Measurements from ENCODE around the gene ACOX1.
A peak's percentile ranks its signal among the peaks of the same experiment; 100 is the strongest.

ACOX1 gene

DNA sequence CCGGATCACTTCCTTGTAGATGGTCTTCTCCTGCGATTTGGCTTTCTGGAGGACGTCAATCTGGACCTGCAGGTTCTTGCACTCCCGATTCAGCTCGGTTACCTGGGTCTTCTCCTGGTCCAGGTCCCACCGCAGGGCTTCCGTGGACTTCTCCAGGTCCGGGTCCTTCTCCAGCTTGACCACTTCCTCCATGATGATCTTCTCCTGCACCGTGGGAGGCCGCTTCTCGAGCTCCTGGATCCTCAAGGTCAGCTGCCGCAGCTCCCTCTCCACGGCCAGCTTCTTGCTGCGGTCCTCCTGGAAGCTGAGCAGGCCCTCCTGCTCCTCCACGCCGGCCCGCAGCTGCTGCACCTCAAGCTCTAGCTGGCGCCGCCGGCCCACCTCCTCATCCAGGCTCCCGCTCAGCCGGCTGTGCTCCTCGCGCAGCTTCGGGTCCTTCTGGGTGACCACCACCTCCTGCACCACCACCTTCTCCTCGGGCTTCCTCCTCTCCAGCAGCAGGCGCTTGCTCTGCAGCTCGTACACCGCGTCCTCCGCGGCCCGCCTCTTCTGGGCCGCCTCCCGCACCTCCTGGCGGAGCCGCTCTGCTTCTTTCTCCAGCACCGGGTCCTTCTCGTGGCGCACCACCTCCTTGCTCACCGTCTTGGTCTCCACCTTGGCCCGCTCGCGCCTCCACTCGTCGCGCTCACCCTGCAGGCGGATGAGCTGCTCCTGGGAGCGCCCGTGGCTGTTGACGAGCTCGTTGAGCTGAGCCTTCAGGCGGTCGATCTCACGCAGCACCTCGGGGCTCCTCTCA, 29.9 kb upstream of the ACOX1 start:
- DNase-seq (ENCODE audit: extremely low read depth in 1 of 2, low read depth in 1 of 2) = no peak

DNA sequence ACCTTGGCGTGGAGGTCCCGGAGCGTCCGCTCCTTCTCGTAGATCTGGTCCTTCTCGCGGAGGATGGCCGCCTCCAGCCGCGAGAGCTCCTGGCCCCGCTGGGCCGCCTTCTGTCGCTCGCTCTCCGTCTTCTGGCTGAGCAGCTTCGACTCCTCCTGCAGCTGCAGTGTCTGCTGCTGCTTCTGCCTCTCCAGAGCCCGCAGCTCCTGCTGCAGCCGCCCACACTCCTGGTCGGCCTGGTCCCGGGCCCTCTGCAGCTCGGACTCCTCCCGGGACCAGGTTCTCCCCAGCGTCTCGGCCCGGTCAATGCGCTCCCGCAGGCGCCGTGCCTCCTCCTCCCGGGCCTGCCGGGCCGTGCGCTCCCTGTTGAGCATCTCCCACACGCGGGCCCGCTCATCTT, 29.2 kb upstream of the ACOX1 start:
- no peak for DNase-seq (ENCODE audit: extremely low read depth in 1 of 2, low read depth in 1 of 2)

DNA sequence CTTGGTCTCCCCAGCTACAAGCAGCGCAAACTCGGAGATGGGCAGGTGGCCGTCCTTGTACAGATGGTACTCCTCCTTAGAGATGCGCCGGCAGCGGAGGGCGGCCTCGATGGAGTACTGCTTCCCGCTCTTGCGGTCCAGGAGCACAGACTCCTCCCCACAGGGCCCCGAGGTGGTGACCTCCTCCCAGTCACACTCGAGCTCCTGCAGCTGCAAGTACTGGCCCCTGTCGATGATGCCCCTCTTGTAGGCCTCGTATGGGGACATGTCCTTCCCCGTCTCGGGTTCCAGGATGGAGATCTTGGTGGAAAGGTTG, 28.8 kb upstream of the ACOX1 start:
- no peak for DNase-seq (ENCODE audit: extremely low read depth in 1 of 2, low read depth in 1 of 2)

DNA sequence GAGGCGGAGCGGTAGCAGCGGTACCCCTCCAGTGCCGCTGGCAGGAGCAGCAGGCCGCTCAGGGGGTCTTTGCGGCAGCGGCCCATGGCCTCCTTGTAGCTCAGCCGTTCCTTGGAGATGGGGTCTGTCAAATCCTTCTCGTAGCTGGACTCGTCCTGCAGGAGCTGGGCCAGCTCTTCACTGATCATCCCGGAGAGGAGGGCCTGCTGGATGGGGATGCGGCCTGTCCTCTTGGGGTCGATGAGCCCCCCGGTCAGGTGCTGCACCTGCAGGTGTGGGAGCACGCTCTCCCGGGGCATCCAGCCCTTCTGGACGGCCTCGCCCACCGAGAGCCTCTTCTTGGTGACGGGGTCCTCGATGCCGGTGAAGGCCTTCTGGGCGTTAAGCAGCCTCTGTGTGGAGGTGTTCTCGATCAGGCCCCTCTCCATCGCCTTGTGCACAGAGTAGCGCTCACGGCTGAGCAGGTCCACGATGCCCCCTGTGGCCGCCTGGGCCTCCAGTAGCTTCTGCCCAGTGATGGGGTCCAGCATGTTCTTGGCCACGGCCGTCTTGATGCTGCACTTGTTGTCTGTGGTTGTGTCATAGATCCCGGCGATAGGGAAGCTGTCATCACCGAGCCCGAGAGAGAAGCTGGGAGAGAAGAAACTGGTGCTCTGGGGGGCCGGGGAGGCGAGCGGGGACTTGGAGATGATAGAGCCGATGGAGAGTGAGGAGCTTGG, 28.3 kb upstream of the ACOX1 start:
- no peak for DNase-seq (ENCODE audit: extremely low read depth in 1 of 2, low read depth in 1 of 2)

DNA sequence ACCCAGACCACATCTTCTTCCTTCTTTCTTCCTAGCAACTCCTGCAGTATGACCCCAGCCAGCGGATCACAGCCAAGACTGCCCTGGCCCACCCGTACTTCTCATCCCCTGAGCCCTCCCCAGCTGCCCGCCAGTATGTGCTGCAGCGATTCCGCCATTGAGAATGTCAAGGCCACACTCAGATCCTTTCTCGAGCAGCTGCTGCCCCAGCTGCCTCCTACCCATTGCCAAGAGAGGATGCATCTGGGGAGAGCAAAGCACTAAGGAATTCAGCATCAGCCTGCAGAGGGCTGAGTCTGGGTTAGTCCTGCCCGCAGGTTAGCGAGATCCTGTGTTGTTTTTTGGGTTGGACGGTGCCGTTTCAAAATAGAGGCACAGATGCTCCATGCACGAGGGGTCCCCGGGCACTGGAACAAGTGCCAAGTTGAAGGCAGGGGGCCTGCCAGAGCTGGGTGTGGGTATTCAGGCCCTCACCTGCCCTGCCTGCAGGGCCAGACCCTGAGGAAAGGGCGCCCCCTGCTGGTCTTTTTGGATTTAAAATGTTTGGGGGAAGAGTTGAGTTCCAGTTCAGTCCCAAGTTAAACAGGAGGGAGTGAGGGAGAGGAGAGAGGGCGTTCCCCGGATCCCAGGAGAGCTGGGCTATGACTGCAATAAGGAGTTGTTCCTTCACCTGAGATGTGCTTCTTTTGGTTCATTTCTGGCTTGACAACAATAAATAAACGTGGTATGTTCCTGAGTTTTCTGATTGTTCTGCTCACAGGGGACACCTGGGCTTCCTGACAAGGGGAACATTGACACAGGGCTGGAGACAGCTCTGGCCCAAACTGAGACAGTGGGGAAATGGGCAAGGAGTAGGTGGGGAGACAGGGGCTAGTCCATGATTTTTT, 26.5 kb upstream of the ACOX1 start:
- DNase-seq (ENCODE audit: extremely low read depth in 1 of 2, low read depth in 1 of 2) = peak; percentile 44 to 79

DNA sequence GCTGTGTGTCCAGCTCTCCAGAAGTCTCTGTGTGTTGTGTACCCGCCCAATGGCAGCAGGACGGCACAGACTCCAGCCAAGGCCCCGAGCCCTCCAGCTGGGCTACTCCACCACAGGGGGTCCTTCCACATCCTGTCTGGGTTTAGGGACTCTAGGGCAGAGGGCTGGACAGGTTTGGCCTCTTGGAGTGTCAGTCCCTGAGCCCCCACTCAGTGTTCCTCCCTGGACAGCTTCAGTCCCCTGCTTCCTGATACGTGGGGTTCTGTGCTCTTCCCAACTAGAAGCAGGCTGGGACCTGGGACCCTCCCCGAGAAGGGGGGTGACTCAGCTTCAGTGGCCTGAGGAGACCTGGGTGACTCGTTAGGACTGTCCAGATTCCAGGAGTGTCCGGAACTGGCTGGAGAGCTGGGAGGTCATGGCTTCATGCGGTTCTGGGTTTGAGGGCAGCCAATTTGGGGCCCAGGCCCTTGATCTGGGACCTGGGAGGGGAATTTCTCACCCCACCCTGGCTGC, 25.8 kb upstream of the ACOX1 start:
- no peak for DNase-seq (ENCODE audit: extremely low read depth in 1 of 2, low read depth in 1 of 2)

DNA sequence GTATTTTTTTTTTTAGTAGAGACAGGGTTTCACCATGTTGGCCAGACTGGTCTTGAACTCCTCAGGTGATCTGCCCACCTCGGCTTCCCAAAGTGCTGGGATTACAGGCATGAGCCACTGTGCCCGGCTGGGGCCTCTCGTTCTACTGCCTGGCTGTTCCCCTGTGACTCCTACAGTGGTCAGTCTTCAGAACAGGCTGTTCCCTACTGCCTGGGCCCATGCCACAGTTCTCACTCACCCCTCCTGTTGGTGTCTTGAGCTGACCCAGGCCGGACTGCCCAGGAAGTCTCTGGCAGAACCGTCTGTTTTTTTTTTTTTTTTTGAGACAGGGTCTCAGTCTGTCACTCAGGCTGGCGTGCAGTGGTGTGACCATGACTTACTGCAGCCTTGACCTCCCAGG, 24.9 kb upstream of the ACOX1 start:
- no peak for DNase-seq (ENCODE audit: extremely low read depth in 1 of 2, low read depth in 1 of 2)

DNA sequence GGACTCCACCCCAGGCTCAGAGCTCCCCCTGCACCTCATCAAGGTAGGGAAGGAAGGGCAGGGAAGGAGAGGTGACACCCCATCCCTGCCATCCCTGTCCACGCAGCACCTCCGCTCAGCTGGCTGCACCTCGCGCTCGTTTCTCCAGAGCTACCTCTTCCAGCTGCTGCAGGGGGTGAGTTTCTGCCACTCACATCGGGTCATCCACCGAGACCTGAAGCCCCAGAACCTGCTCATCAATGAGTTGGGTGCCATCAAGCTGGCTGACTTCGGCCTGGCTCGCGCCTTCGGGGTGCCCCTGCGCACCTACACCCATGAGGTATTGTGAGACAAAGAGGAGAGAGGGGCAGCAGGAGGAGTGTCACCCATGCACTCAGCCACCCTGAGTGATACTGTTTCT, 23.1 kb upstream of the ACOX1 start:
- no peak for DNase-seq (ENCODE audit: extremely low read depth in 1 of 2, low read depth in 1 of 2)

DNA sequence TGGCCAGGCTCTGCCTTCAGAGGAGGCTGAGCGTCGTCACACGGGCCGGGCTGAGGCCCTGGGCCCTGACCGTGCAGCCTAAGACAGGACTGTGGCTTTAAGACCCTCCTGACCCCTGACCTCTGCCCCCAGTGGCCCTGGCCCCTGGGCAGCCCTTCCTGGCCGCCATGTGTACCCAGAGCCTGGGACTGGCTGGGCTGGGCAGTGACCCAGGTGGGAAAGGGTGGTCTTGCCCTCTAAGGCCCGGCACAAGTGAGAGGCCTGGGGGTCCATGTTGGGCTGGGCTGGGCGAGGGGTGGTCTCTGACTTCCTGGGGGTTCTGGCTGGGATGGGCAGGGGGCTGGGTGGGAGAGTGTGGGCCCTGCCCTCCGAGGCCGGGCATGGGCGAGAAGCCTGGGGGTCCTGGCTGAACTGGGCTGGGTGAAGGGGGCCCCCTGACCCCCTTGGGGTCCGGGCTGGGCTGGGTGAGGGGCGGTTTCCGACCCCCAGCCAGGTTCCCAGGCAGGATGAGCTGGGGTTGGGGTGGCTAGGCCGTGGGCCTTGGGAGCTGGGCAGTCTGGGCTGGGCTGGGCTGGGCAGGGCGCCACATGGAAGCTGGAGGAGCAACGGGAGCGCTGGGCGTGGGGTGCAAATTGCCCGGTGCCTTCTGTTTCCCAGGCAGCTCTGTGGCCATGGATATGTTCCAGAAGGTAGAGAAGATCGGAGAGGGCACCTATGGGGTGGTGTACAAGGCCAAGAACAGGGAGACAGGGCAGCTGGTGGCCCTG, 22.0 kb upstream of the ACOX1 start, which contains the start of gene CDK3:
TSS of gene CDK3 (plus strand) at position 101 of the 767 bp plus-strand sequence. CDS start at position 672, 571 bp downstream.
- no peak for DNase-seq (ENCODE audit: extremely low read depth in 1 of 2, low read depth in 1 of 2)

DNA sequence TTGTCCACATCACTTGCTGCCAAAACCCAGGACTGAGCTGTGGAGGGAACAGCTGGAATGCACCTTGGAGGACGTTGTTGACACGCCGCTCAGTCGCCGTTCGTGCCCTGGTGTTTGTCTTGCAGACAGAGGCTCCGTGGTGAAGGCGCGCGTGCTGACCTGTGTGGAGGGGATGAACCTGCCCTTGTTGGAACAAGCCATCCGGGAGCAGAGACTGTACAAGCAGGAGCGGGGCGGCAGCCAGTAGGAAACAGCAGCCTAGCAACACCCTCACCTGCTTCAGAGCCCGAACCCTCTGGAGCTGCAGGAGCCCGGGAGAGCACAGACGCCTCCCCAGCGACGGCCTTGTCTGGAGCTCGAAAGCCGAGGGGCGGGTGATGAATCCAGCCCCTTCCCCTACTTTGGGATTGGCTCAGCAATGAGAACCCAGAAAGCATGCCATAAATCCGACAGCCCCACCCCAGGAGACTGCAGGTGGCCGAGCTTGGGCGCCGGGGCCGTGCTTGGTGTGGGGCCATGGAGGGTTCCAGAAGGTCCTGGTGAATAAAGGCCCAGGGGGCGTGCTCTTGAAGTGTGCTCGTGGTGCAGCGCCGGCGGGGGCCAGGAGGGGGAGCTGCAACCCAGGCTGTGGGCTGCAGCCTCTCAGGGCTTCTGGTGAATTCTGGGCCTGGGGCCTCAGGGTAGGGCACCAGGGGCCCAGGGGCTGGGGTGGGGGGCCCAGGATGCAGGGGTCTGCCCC, 21.2 kb upstream of the ACOX1 start:
- peak in 1 of 2 donors; percentile 47 for DNase-seq (ENCODE audit: extremely low read depth in 1 of 2, low read depth in 1 of 2)

DNA sequence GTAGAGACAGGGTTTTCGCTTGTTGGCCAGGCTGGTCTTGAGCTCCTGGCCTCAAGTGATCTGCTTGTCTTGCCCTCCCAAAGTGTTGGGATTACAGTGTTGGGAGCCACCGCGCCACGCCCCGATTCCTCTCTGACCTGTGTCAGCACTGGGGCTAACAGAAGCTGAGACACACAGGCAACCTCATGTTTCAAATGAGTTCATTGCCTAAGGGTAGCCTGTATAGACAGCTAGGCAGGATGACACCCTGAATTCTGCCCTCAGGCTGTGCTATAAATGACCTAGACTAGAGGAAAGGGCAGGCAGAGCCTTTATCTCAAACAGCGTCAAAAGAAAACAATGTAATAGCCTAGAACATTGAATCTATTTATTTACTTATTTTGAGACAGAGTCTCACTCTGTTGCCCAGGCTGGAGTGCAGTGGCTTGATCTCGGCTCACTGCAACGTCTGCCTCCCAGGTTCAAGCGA, 19.4 kb upstream of the ACOX1 start:
- DNase-seq (ENCODE audit: extremely low read depth in 1 of 2, low read depth in 1 of 2) = no peak

DNA sequence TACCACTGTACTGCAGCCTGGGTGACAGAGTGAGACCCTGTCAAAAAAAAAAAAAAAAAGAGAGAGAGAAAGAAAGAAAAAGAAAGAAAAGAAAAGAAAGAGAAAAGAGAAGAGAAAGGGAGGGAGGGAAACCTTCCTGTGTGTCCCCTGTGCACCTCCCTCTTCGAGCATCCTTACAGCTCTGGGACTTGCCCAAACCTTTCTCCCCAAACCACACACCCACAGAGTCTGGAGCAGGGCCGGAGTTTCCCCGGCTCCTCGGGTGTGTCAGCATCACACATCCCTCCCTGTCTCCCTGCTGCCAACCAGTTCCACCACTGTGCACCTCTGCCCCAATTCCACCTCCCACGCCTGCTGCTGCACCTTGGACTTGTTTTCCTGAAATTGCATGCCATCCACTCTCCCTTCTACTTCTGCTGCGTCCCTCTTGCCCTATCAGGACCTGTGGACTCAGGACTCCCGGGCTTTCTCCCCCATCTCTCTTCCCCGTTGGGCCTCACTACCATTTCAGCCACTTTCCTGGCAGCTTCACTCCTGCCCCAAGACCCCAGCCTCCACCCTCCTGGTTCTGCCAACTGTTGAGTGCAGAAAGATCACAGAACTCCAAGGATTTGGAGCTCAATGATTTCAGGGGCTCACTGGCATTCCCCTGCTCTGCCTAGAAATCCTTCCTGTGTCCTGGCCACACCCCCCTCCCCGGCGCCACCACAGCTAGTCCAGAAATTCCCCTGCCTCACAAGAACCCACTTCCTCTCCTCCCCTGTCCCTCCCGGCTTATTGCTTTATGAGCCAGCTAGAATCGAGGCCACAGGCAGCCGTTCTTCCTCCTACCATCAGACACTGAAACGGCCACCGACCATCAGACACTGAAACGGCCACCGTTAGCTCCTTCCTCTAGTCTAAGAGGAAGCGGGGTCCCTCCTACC, 18.0 kb upstream of the ACOX1 start:
- no peak for DNase-seq (ENCODE audit: extremely low read depth in 1 of 2, low read depth in 1 of 2)

DNA sequence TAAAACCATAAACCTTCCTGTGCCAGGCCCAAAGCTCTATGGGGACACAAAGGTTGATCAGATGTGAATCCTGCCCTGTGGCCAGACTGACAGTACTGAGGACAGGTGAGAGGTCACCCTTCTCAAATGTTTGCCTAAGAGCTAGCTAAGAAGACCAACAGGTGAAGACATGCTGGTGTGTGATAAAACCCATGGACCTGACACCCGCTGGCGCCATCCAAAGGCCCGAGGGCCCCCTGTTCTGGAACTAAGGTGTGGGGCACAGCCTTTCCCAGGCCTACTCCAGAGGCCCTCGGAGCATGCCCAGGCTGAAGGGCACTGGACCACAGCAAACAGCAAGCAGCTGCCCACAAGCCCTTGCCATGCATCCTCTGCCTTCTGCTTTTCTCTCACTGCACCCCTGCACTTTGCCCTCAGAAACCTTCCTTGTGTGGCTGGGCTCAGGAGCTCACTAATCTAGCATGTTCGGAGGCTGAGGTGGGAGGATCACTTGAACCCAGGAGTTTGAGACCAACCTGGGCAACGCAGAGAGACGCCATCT, 16.5 kb upstream of the ACOX1 start:
- DNase-seq (ENCODE audit: extremely low read depth in 1 of 2, low read depth in 1 of 2) = no peak

DNA sequence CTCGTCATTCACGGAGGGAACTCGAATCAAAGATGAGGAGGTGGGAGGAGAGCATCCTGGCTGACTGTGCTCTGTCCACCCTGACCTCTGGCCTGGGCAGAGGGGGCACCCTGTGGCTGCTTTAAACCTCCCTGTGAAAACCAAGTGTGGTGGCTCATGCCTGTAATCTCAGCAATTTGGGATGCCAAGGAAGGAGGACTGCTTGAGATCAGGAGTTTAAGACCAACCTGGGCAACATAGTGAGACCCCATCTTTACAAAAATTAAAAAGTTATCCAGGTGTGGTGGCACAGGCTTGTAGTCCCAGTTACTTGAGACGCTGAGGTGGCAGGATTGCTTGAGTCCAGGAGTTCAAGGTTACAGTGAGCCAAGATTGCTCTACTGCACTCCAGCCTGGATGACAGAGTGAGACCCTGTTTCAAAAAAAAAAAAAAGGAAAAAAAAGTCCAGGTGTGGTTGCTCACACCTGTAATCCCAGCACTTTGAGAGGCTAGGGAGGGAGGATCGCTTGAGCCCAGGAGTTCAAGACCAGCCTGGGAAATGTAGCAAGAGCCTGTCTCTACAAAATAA, 15.9 kb upstream of the ACOX1 start:
- no peak for DNase-seq (ENCODE audit: extremely low read depth in 1 of 2, low read depth in 1 of 2)

DNA sequence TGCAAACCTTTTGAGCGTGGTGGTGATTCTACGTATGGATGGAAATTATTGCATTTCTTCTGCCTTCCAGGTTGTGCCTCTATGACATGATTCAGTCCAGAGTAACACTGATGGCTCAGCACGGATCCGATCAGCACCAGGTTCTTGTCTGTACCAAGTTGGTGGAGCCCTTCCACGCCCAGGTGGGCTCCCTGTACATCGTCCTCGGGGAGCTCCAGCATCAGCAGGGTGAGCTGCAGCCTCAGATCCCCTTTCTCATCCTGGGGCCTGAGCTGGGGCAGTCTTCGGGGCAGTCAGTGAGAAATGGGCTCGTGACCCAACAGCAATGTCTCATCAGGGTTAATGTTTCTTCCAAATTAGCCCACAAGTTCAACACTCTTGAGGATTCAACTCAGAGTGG, 12.4 kb upstream of the ACOX1 start:
- no peak for DNase-seq (ENCODE audit: extremely low read depth in 1 of 2, low read depth in 1 of 2)

DNA sequence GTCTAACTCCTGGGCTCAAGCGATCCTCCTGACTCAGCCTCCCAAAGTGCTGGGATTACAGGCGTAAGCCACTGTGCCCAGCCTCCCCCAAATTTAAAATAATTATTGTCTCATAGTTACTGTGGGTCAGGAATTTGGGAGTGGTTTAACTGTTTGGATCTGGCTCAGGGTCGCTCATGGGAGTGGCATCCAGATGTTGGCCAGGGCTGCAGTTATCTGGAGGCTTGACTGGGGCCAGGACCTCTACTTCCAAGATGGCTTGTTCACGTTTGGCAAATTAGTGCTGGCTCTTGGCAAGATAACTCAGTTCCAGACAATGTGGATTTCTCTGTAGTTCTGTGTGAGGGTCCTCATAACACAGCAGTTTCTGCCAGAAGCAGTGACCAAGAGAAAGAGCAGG, 8.1 kb upstream of the ACOX1 start:
- no peak for DNase-seq (ENCODE audit: extremely low read depth in 1 of 2, low read depth in 1 of 2)

DNA sequence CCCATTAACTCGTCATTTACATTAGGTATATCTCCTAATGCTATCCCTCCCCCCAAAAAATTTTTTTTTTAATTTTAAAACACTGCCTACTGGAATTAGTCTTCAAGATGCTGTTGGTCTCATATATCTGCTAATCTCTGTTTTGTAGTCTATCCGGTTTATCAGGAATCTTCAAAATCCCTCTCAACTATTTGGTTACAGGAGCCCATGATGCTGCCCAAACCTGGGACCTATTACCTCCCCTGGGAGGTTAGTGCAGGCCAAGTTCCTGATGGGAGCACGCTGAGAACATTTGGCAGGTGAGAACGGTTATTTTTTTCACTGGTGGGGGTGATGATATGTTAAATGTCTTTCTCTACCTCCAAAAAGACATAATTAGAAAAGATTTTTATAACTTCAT, 7.0 kb upstream of the ACOX1 start:
- DNase-seq (ENCODE audit: extremely low read depth in 1 of 2, low read depth in 1 of 2) = no peak
